Measurements from ENCODE around the gene ADGRB3. TPM values are rescaled to one million over a fixed set of nuclear protein-coding genes. Genes with fewer than 3 reads are reported as not detected.

ADGRB3 gene
- total RNA-seq, 1 experiment from 2014 or later = not detected

- BruUV-seq (replicated peaks) = no TSS peak
- no peak for DNase-seq (ENCODE audit: unreplicated experiment)
- H3K27ac Mint-ChIP-seq (ENCODE audit: low read depth, unreplicated experiment) = no peak overlapping the region
- H3K27me3 Mint-ChIP-seq (ENCODE audit: insufficient read depth, unreplicated experiment) = peaks cover 37% of the 10 kb centered on the region
- H3K4me1 Mint-ChIP-seq (ENCODE audit: insufficient read depth, unreplicated experiment) = no peaks in the 10 kb centered on the region
- ChIA-PET CTCF (interaction anchor here (0.6 kb wide), 1 partner anchor 1092 kb away, joined by 5 read pairs; no protein-coding TSS in a partner anchor), POLR2A (no interaction called here)
- no peak for TF ChIP-seq CTCF (IDR thresholded peaks at IDR 0.05; ENCODE audit: unreplicated experiment)
- intact Hi-C loops (cut with micrococcal nuclease) = no loop called here
- H3K9me3 Mint-ChIP-seq (ENCODE audit: unreplicated experiment) = no peaks in the 10 kb centered on the region
- no peaks in the 10 kb centered on the region for H3K36me3 Mint-ChIP-seq (ENCODE audit: insufficient read depth, unreplicated experiment)
- H3K4me3 Mint-ChIP-seq (ENCODE audit: unreplicated experiment) = no peak overlapping the region
Observed at GRCh38 chr6:69129046-69129445, 494.0 kb downstream of the ADGRB3 start.

GRCh38 chr6:69135927-69136326 is 500.8 kb downstream of the ADGRB3 start:
- intact Hi-C loops (cut with micrococcal nuclease) = no loop called here
- Mint-ChIP-seq H3K27ac (ENCODE audit: low read depth, unreplicated experiment) (no peak overlapping the region), H3K36me3 (ENCODE audit: insufficient read depth, unreplicated experiment) (no peaks in the 10 kb centered on the region), H3K27me3 (ENCODE audit: insufficient read depth, unreplicated experiment) (no peaks in the 10 kb centered on the region), H3K4me3 (ENCODE audit: unreplicated experiment) (no peak overlapping the region), H3K9me3 (ENCODE audit: unreplicated experiment) (no peaks in the 10 kb centered on the region), H3K4me1 (ENCODE audit: insufficient read depth, unreplicated experiment) (no peaks in the 10 kb centered on the region)
- DNase-seq (ENCODE audit: unreplicated experiment) = no peak
- TF ChIP-seq CTCF (IDR thresholded peaks at IDR 0.05; ENCODE audit: unreplicated experiment) = no peak
- ChIA-PET POLR2A (no interaction called here), CTCF (no interaction called here)
- no TSS peak for BruUV-seq (replicated peaks)

GRCh38 chr6:69138148-69138547 is 503.1 kb downstream of the ADGRB3 start:
- no peaks in the 10 kb centered on the region for H3K9me3 Mint-ChIP-seq (ENCODE audit: unreplicated experiment)
- intact Hi-C loops (cut with micrococcal nuclease) = no loop called here
- no peak overlapping the region for H3K27ac Mint-ChIP-seq (ENCODE audit: low read depth, unreplicated experiment)
- no peaks in the 10 kb centered on the region for H3K36me3 Mint-ChIP-seq (ENCODE audit: insufficient read depth, unreplicated experiment)
- CTCF ChIA-PET = no interaction called here
- BruUV-seq (replicated peaks) = no TSS peak
- no peaks in the 10 kb centered on the region for H3K27me3 Mint-ChIP-seq (ENCODE audit: insufficient read depth, unreplicated experiment)
- TF ChIP-seq CTCF (IDR thresholded peaks at IDR 0.05; ENCODE audit: unreplicated experiment) = no peak
- no peaks in the 10 kb centered on the region for H3K4me1 Mint-ChIP-seq (ENCODE audit: insufficient read depth, unreplicated experiment)
- no peak overlapping the region for H3K4me3 Mint-ChIP-seq (ENCODE audit: unreplicated experiment)
- POLR2A ChIA-PET = no interaction called here
- no peak for DNase-seq (ENCODE audit: unreplicated experiment)

- Mint-ChIP-seq H3K4me1 (ENCODE audit: insufficient read depth, unreplicated experiment) (no peaks in the 10 kb centered on the region), H3K4me3 (ENCODE audit: unreplicated experiment) (no peak overlapping the region), H3K9me3 (ENCODE audit: unreplicated experiment) (no peaks in the 10 kb centered on the region), H3K27ac (ENCODE audit: low read depth, unreplicated experiment) (no peak overlapping the region), H3K36me3 (ENCODE audit: insufficient read depth, unreplicated experiment) (no peaks in the 10 kb centered on the region), H3K27me3 (ENCODE audit: insufficient read depth, unreplicated experiment) (no peaks in the 10 kb centered on the region)
- no TSS peak for BruUV-seq (replicated peaks)
- no peak for DNase-seq (ENCODE audit: unreplicated experiment)
- intact Hi-C loops (cut with micrococcal nuclease) = no loop called here
- CTCF ChIA-PET = no interaction called here
- no peak for TF ChIP-seq CTCF (IDR thresholded peaks at IDR 0.05; ENCODE audit: unreplicated experiment)
- POLR2A ChIA-PET = no interaction called here
Observed at GRCh38 chr6:69138893-69139494, 503.9 kb downstream of the ADGRB3 start.
